HEK293T (cell line): ENCODE results near the gene CLPX.

Experiments
- ARNT ChIP-seq: fragments of 450-650 bp; IDR thresholded peaks from 2 replicates; pipeline ENCODE4 v1.6.1; 2017; ENCODE audit warnings: mild to moderate bottlenecking
- BHLHE40 ChIP-seq: fragments of 450-650 bp; IDR thresholded peaks from 2 replicates; pipeline ENCODE4 v1.6.1; 2016; ENCODE audit warnings: mild to moderate bottlenecking, moderate library complexity, borderline replicate concordance
- ELF4 ChIP-seq: fragments of 450-650 bp; IDR thresholded peaks from 2 replicates; pipeline ENCODE4 v1.6.1; 2017; ENCODE audit warnings: antibody characterized with exemption
- FOXA1 ChIP-seq: fragments of 450-650 bp; IDR thresholded peaks from 2 replicates; pipeline ENCODE4 v1.6.1; 2016; ENCODE audit warnings: mild to moderate bottlenecking
- FOXK2 ChIP-seq: fragments of 450-650 bp; IDR thresholded peaks from 2 replicates; pipeline ENCODE4 v1.6.1; 2016; ENCODE audit warnings: mild to moderate bottlenecking
- FOXM1 ChIP-seq: fragments of 450-650 bp; IDR thresholded peaks from 2 replicates; pipeline ENCODE4 v1.6.1; 2017; ENCODE audit warnings: mild to moderate bottlenecking, borderline replicate concordance
- HDGF ChIP-seq: fragments of 450-650 bp; IDR thresholded peaks from 2 replicates; pipeline ENCODE4 v1.6.1; 2017; ENCODE audit warnings: antibody characterized with exemption, borderline replicate concordance
- L3MBTL2 ChIP-seq: fragments of 450-650 bp; conservative IDR thresholded peaks from 2 replicates; pipeline ENCODE4 v1.6.1; 2016; ENCODE audit warnings: mild to moderate bottlenecking
- LEF1 ChIP-seq: fragments of 450-650 bp; IDR thresholded peaks from 2 replicates; pipeline ENCODE4 v1.6.1; 2017; ENCODE audit warnings: mild to moderate bottlenecking, borderline replicate concordance
- NFRKB ChIP-seq: fragments of 450-650 bp; IDR thresholded peaks from 2 replicates; pipeline ENCODE4 v1.6.1; 2016; ENCODE audit warnings: mild to moderate bottlenecking, moderate library complexity
- PKNOX1 ChIP-seq: fragments of 450-650 bp; IDR thresholded peaks from 2 replicates; pipeline ENCODE4 v1.6.1; 2016
- SP1 ChIP-seq: fragments of 450-650 bp; IDR thresholded peaks from 2 replicates; pipeline ENCODE4 v1.6.1; 2017
- TARDBP ChIP-seq: fragments of 450-650 bp; IDR thresholded peaks from 2 replicates; pipeline ENCODE4 v1.6.1; 2016
- ZNF384 ChIP-seq: fragments of 450-650 bp; IDR thresholded peaks from 2 replicates; pipeline ENCODE4 v1.6.1; 2016

GRCh38 chr15:65223996-65224395 lies 38.9 kb upstream of the CLPX start:
- no peak for TF ChIP-seq PKNOX1
- TF ChIP-seq ELF4: no peak
- no peak for TF ChIP-seq FOXA1
- TF ChIP-seq FOXM1: no peak
- no peak for TF ChIP-seq ARNT
- no peak for TF ChIP-seq LEF1
- no peak for TF ChIP-seq BHLHE40
- TF ChIP-seq FOXK2: no peak
- TF ChIP-seq L3MBTL2: no peak
- no peak for TF ChIP-seq SP1
- no peak for TF ChIP-seq TARDBP
- TF ChIP-seq NFRKB: no peak
- TF ChIP-seq HDGF: no peak
- no peak for TF ChIP-seq ZNF384
